Mucosa of rectum (tissue), 2 donors: ENCODE data around the gene ABCD1.
A peak's percentile ranks its signal among the peaks of the same experiment; 100 is the strongest.

Source experiments
- H3K27ac ChIP-seq, 2 donors: one replicate each; pipeline ENCODE4 v1.7.0; 2013; ENCODE audit warnings: inconsistent platforms in 2 of 2, low read depth in 2 of 2, low read length in 2 of 2
- H3K27me3 ChIP-seq, 2 donors: one replicate each; pipeline ENCODE4 v1.7.0; 2013; ENCODE audit warnings: low read length in 2 of 2; ENCODE audit not compliant: control insufficient read depth in 2 of 2, insufficient read depth in 2 of 2
- H3K36me3 ChIP-seq, 2 donors: one replicate each; pipeline ENCODE4 v1.7.0; 2013; ENCODE audit warnings: low read length in 2 of 2; ENCODE audit not compliant: control insufficient read depth in 2 of 2, insufficient read depth in 2 of 2
- H3K4me1 ChIP-seq, 2 donors: one replicate each; pipeline ENCODE4 v1.7.0; 2013; ENCODE audit warnings: low read length in 2 of 2, mild to moderate bottlenecking in 1 of 2; ENCODE audit not compliant: control insufficient read depth in 2 of 2, insufficient read depth in 2 of 2
- H3K4me3 ChIP-seq, 2 donors: one replicate each; pipeline ENCODE4 v1.7.0; 2013; ENCODE audit warnings: low read length in 2 of 2
- H3K9ac ChIP-seq, 2 donors: one replicate each; pipeline ENCODE4 v1.7.0; 2013; ENCODE audit warnings: low read length in 2 of 2, low read depth in 1 of 2, mild to moderate bottlenecking in 1 of 2
- H3K9me3 ChIP-seq, 2 donors: one replicate each; pipeline ENCODE4 v1.7.0; 2013; ENCODE audit warnings: low read length in 2 of 2; ENCODE audit not compliant: control insufficient read depth in 2 of 2
- donor health status: healthy.
- donor health status: Normal muscosa, but diverticular disease.

ABCD1 gene

DNA sequence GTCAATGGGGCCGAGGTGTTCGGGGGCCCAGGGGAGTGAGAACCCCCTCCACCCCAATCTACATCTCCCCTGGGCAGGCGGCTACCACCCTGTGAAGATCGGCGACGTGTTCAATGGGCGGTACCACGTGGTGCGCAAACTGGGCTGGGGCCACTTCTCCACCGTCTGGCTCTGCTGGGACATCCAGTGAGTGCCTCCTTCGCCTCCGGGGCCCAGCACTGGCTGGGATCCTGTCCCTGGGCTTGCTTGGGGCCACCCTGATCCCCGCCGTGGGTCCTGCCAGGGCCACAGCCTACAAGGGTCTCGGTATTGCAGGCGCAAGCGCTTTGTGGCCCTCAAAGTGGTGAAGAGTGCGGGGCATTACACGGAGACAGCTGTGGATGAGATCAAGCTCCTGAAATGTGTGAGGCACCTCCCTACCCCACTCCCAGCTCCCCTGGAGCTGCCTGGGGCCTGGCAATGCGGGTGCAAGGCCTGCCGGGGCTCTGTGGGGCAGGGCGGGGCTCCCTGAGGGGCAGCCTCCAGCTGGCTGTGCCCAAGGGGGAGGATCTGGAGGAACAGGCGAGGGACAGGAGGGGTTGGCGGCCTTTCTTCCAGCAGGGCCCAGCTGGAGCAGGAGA, 56.9 kb downstream of the ABCD1 start:
- Histone ChIP-seq H3K4me1 (peaks cover 3% of the 10 kb centered on the region in 2 donors), H3K36me3 (peaks cover 3 to 4% of the 10 kb centered on the region in 2 donors), H3K9me3 (no peaks in the 10 kb centered on the region), H3K4me3 (no peak overlapping the region), H3K27me3 (peaks cover 2 to 6% of the 10 kb centered on the region in 2 donors), H3K27ac (no peak overlapping the region), H3K9ac (peak overlapping the region in 1 of 2 donors; percentile 37)

- Histone ChIP-seq H3K27me3 (peaks cover 2 to 6% of the 10 kb centered on the region in 2 donors), H3K27ac (no peak overlapping the region), H3K36me3 (peaks cover 7 to 8% of the 10 kb centered on the region in 2 donors), H3K4me3 (no peak overlapping the region), H3K9me3 (no peaks in the 10 kb centered on the region), H3K4me1 (peaks cover 3% of the 10 kb centered on the region in 2 donors), H3K9ac (no peak overlapping the region)
These were observed 57.7 kb downstream of the ABCD1 start for GRCh38 chrX:153782313-153782712.

DNA sequence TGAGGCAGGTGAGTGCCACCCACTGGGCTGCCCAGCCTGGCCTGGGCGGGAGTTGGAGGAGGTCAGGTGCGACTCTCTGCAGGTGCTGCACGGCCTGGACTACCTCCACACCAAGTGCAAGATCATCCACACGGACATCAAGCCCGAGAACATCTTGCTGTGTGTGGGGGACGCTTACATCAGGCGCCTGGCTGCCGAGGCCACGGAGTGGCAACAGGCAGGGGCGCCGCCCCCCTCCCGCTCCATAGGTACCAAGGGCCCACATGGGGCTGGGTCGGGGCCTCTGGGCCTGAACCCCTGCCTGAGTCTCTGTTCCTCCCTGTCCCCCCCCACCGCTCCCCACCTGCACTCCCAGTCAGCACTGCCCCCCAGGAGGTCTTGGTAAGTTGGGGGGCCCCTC, 58.2 kb downstream of the ABCD1 start:
- H3K27ac ChIP-seq = no peak overlapping the region
- H3K9me3 ChIP-seq = no peaks in the 10 kb centered on the region
- peaks cover 3% of the 10 kb centered on the region in 2 donors for H3K4me1 ChIP-seq
- H3K4me3 ChIP-seq = no peak overlapping the region
- H3K36me3 ChIP-seq = peaks cover 8 to 9% of the 10 kb centered on the region in 2 donors
- H3K27me3 ChIP-seq = peaks cover 2 to 6% of the 10 kb centered on the region in 2 donors
- no peak overlapping the region for H3K9ac ChIP-seq

GRCh38 chrX:153783378-153784013, 58.8 kb downstream of the ABCD1 start:
- Histone ChIP-seq H3K9me3 (no peaks in the 10 kb centered on the region), H3K9ac (no peak overlapping the region), H3K36me3 (peaks cover 8 to 9% of the 10 kb centered on the region in 2 donors), H3K27me3 (peaks cover 2 to 4% of the 10 kb centered on the region in 2 donors), H3K4me1 (peaks cover 3% of the 10 kb centered on the region in 2 donors), H3K4me3 (no peak overlapping the region), H3K27ac (no peak overlapping the region)

DNA sequence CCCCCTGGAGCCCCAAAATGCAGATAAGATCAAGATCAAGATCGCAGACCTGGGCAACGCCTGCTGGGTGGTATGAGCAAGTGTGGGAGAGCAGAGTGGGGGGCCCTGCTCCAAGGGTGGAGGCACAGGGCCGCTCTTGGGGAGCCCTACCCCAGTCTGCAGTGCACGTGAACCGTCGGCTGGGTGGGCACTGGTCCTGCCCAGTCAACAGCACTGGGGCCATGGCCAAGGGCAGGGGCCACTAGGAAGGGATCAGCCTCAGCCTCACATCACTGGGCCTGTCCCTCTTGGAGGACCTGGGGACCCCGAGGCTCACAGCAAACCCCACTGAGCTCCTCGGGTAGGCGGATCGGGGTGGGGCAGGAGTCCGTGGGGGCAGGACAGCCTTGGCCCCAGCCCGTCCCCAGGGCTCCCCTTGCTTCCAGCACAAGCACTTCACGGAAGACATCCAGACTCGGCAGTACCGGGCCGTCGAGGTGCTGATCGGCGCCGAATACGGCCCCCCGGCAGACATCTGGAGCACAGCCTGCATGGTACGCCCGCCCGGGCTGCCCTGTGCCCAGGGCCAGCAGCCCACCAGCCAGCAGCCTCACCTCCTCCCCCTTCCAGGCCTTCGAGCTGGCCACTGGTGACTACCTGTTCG, 59.8 kb downstream of the ABCD1 start:
- Histone ChIP-seq H3K4me3 (no peak overlapping the region), H3K4me1 (peaks cover 3% of the 10 kb centered on the region in 2 donors), H3K9ac (no peak overlapping the region), H3K9me3 (no peaks in the 10 kb centered on the region), H3K27me3 (peaks cover 2 to 4% of the 10 kb centered on the region in 2 donors), H3K36me3 (peaks cover 10% of the 10 kb centered on the region in 2 donors), H3K27ac (no peak overlapping the region)

GRCh38 chrX:153786669-153787068, 62.0 kb downstream of the ABCD1 start:
- Histone ChIP-seq H3K27me3 (no peaks in the 10 kb centered on the region), H3K4me3 (no peak overlapping the region), H3K9me3 (no peaks in the 10 kb centered on the region), H3K36me3 (peaks cover 14 to 15% of the 10 kb centered on the region in 2 donors), H3K4me1 (peaks cover 0 to 3% of the 10 kb centered on the region in 2 donors), H3K27ac (no peak overlapping the region), H3K9ac (no peak overlapping the region)

GRCh38 chrX:153789654-153790053, 65.0 kb downstream of the ABCD1 start:
- Histone ChIP-seq H3K4me3 (no peak overlapping the region), H3K9ac (no peak overlapping the region), H3K27ac (no peak overlapping the region), H3K27me3 (no peaks in the 10 kb centered on the region), H3K36me3 (peaks cover 15 to 21% of the 10 kb centered on the region in 2 donors), H3K9me3 (no peaks in the 10 kb centered on the region), H3K4me1 (peaks cover 3 to 8% of the 10 kb centered on the region in 2 donors)

GRCh38 chrX:153791104-153791852, 66.6 kb downstream of the ABCD1 start:
- H3K27ac ChIP-seq = no peak overlapping the region
- H3K4me3 ChIP-seq = no peak overlapping the region
- H3K36me3 ChIP-seq = peaks cover 13 to 18% of the 10 kb centered on the region in 2 donors
- H3K9ac ChIP-seq = no peak overlapping the region
- H3K9me3 ChIP-seq = no peaks in the 10 kb centered on the region
- peaks cover 11 to 16% of the 10 kb centered on the region in 2 donors for H3K4me1 ChIP-seq
- H3K27me3 ChIP-seq = no peaks in the 10 kb centered on the region

- Histone ChIP-seq H3K4me3 (peak overlapping the region in 1 of 2 donors; percentile 80), H3K27me3 (no peaks in the 10 kb centered on the region), H3K36me3 (peaks cover 7 to 17% of the 10 kb centered on the region in 2 donors), H3K9me3 (no peaks in the 10 kb centered on the region), H3K4me1 (peaks cover 11 to 16% of the 10 kb centered on the region in 2 donors), H3K27ac (no peak overlapping the region), H3K9ac (no peak overlapping the region)
These were observed 67.7 kb downstream of the ABCD1 start for GRCh38 chrX:153792368-153792767.
